Panc1 (cell line): Measurements from ENCODE around the gene EIPR1.

Source experiments
- CTCF ChIP-seq: fragments of 450-650 bp; IDR thresholded peaks from 2 replicates; pipeline ENCODE4 v1.5.1; 2017; ENCODE audit warnings: mild to moderate bottlenecking
- POLR2AphosphoS5 ChIP-seq: IDR thresholded peaks from 2 replicates; pipeline ENCODE4 v1.6.1; 2012; ENCODE audit warnings: mild to moderate bottlenecking, low read depth, low read length, moderate library complexity
- REST ChIP-seq, 2 experiments: IDR thresholded peaks; 2 replicates each; pipeline ENCODE4 v1.6.1; 2011 to 2012; ENCODE audit warnings: low read depth in 2 of 2, control low read depth in 1 of 2, low read length in 1 of 2, mild to moderate bottlenecking in 1 of 2, moderate library complexity in 1 of 2; ENCODE audit not compliant: insufficient read depth in 1 of 2
- SIN3A ChIP-seq: IDR thresholded peaks from 2 replicates; pipeline ENCODE4 v1.6.1; 2012; ENCODE audit warnings: low read depth, mild to moderate bottlenecking, low read length, moderate library complexity, borderline replicate concordance; ENCODE audit not compliant: insufficient read depth

- no peak for TF ChIP-seq CTCF
- no peak for TF ChIP-seq POLR2AphosphoS5
- TF ChIP-seq REST (IDR thresholded peaks at IDR 0.05; ENCODE audit: insufficient read depth in 1 of 2, low read depth in 2 of 2, low read length in 1 of 2) = no peak
- no peak for TF ChIP-seq SIN3A
Observed at GRCh38 chr2:3177891-3178577, 199.6 kb downstream of the EIPR1 start.
